HepG2 (cell line): ENCODE data around the gene LGALS16. TPM values are rescaled to one million over a fixed set of nuclear protein-coding genes. Genes with fewer than 3 reads are reported as not detected.

ENCODE experiments used
- CAMTA2 ChIP-seq: sonication (generic); formaldehyde crosslinking; IDR thresholded peaks from 2 replicates; pipeline ENCODE4 v1.4.0; 2020; ENCODE audit warnings: mild to moderate bottlenecking, missing genetic modification reagents, borderline replicate concordance
- GABPA ChIP-seq, 2 experiments: IDR thresholded peaks; 2 replicates each; pipeline ENCODE4 v1.6.1; 2011 to 2016; ENCODE audit warnings: low read depth in 2 of 2, low read length in 1 of 2, missing biosample characterization in 1 of 2, missing genetic modification characterization in 1 of 2
- GPN1 ChIP-seq: sonication (generic); formaldehyde crosslinking; IDR thresholded peaks from 2 replicates; pipeline ENCODE4 v1.5.1; 2020; ENCODE audit warnings: missing genetic modification reagents, borderline replicate concordance
- HMGXB3 ChIP-seq: sonication (generic); formaldehyde crosslinking; IDR thresholded peaks from 2 replicates; pipeline ENCODE4 v1.4.0; 2020; ENCODE audit warnings: missing genetic modification reagents, borderline replicate concordance
- IKZF1 ChIP-seq: fragments of 450-650 bp; IDR thresholded peaks from 2 replicates; pipeline ENCODE4 v1.7.1; 2016
- TFDP2 ChIP-seq: sonication (generic); formaldehyde crosslinking; IDR thresholded peaks from 2 replicates; pipeline ENCODE4 v1.4.0; 2020; ENCODE audit warnings: missing genetic modification reagents
- ZBED4 ChIP-seq: sonication (generic); formaldehyde crosslinking; IDR thresholded peaks from 2 replicates; pipeline ENCODE4 v1.4.0; 2020; ENCODE audit warnings: missing genetic modification reagents, borderline replicate concordance
- ZNF607 ChIP-seq: sonication (generic); formaldehyde crosslinking; IDR thresholded peaks from 2 replicates; pipeline ENCODE4 v1.5.1; 2020; ENCODE audit warnings: missing genetic modification reagents, mild to moderate bottlenecking, borderline replicate concordance
- ZNF704 ChIP-seq: sonication (generic); formaldehyde crosslinking; IDR thresholded peaks from 2 replicates; pipeline ENCODE4 v1.8.1; 2023; ENCODE audit warnings: mild to moderate bottlenecking, inconsistent platforms, moderate library complexity, missing genetic modification reagents, borderline replicate concordance
- polyA plus RNA-seq, 8 experiments: library from polyadenylated mRNA; depleted of rRNA in 3 of 8; stranded (reverse) in 7 of 8; unstranded in 1 of 8; fragments of >200 nt; fragmentation: Illumina TruSeq in 4 of 8; extraction: Trizol in 4 of 8; gene quantifications; 2 replicates each; pipeline versions ENCODE4 v1.2.1 to v1.2.3, GENCODE V29; 2011 to 2016; ENCODE audit warnings: low read depth in 4 of 8, missing spikeins in 1 of 8, mixed read lengths in 1 of 8; ENCODE audit not compliant: insufficient read depth in 1 of 8
- total RNA-seq, 5 experiments: library from RNA; depleted of rRNA; stranded (reverse); fragments of >200 nt; fragmentation: Illumina TruSeq; extraction: Trizol; gene quantifications; 2 replicates each; pipeline ENCODE4 v1.2.3, GENCODE V29; 2016; ENCODE audit warnings: low read depth in 1 of 5
- TF ChIP-seq, protein P1 (sequence below): sonication (generic); formaldehyde crosslinking; IDR thresholded peaks from 2 replicates; pipeline ENCODE4 v1.8.0; 2022; ENCODE audit warnings: missing genetic modification reagents, mild to moderate bottlenecking, inconsistent platforms, borderline replicate concordance
- TF ChIP-seq, protein P2 (sequence below): sonication (generic); formaldehyde crosslinking; IDR thresholded peaks from 2 replicates; pipeline ENCODE4 v1.4.0; 2020; ENCODE audit warnings: missing genetic modification reagents

LGALS16 gene
- total and polyA plus RNA-seq, 2 of the 13 experiments (the other 11 are each of a cell fraction or from before 2014, with no cell fraction given), result not detected

DNA sequence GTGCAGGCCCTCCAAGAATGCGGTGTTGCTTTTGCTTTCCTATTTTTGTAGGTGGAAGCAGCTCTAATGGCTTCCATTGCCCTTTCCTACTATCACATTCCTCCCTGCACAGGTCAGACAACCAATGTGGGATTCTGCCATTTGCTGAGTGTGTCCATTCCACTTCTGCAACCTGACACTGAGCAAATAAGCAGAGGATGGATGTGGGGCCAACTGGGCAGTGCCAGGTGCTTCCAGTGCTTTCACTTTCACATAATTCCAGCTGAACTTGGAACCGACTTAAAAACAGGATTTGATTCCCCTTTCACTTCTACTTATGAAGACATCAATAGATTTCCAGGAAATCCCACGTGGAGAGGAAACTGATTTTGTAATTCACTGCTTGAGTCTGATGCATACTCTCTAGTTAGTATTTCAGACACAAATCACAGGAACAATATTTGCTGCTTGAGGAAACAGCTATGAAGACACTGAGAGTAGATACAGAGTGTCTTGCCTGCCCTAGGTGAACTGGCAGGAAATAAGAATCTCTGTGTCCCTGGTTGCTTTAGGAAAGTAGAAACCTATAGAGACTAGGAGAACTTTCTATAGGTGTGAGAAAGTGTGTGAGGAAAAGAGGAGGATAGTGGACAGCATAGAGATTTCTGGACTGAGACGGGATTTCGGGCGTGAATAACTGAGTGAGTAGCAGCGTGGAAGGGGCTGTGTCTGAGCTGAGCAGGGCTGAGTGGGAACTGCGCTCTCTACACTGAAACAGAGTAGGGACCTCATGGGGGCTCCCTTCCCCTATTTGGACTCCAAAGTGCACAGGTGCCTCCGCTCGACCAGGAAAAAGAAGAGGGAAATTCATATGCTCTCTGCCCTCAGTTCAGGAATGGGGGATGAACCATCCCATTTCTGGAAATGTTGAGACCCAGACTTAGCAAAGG is 22.5 kb downstream of the LGALS16 start (continued):
- no peak for TF ChIP-seq GABPA (IDR thresholded peaks at IDR 0.05; ENCODE audit: low read depth, low read length)
- TF ChIP-seq GABPA (CRISPR knock-in tag; IDR thresholded peaks at IDR 0.05; ENCODE audit: low read depth), result no peak
- no peak for TF ChIP-seq IKZF1
- TF ChIP-seq TFDP2, result no peak
- TF ChIP-seq, protein P1, sequence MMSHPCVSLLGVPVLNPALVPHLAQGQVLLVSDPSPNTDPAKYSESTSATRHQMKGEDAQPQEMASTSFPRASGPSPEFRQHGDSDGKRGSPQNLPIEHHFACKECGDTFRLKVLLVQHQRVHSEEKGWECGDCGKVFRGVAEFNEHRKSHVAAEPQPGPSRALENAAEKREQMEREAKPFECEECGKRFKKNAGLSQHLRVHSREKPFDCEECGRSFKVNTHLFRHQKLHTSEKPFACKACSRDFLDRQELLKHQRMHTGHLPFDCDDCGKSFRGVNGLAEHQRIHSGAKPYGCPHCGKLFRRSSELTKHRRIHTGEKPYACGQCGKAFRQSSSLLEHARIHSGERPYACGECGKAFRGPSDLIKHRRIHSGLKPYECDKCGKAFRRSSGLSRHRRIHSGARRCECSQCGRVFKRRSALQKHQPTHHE, result no peak
- TF ChIP-seq HMGXB3 (CRISPR knock-in tag), result peak; percentile 96
- TF ChIP-seq, protein P2, sequence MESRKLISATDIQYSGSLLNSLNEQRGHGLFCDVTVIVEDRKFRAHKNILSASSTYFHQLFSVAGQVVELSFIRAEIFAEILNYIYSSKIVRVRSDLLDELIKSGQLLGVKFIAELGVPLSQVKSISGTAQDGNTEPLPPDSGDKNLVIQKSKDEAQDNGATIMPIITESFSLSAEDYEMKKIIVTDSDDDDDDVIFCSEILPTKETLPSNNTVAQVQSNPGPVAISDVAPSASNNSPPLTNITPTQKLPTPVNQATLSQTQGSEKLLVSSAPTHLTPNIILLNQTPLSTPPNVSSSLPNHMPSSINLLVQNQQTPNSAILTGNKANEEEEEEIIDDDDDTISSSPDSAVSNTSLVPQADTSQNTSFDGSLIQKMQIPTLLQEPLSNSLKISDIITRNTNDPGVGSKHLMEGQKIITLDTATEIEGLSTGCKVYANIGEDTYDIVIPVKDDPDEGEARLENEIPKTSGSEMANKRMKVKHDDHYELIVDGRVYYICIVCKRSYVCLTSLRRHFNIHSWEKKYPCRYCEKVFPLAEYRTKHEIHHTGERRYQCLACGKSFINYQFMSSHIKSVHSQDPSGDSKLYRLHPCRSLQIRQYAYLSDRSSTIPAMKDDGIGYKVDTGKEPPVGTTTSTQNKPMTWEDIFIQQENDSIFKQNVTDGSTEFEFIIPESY, result no peak
- no peak for TF ChIP-seq GPN1 (CRISPR knock-in tag)
- no peak for TF ChIP-seq ZNF704 (CRISPR knock-in tag)
- TF ChIP-seq CAMTA2 (CRISPR knock-in tag), result no peak
- no peak for TF ChIP-seq ZNF607
- no peak for TF ChIP-seq ZBED4 (CRISPR knock-in tag)
